Natural killer cell (primary cell): Measurements from ENCODE around the gene FOXN4. TPM values are rescaled to one million over a fixed set of nuclear protein-coding genes. Genes with fewer than 3 reads are reported as not detected.

ENCODE experiments used
- ATAC-seq, 3 donors: fragments of 150-1000 bp in 2 of 3; fragments of 200-7000 bp in 1 of 3; cut with Tn5 transposase; 1 replicate in 1 of 3; 2 replicates in 2 of 3; pipeline ENCODE4 v1.10.0; 2021; ENCODE audit warnings: mild to moderate bottlenecking in 2 of 3, moderate library complexity in 2 of 3
- DNase-seq, 2 donors: peaks; one replicate each; pipeline versions ENCODE4 v3.0.0 to v3.0.0-alpha.2; 2013 to 2021; ENCODE audit warnings: mixed read lengths in 1 of 2
- H3K27ac ChIP-seq: one replicate; pipeline ENCODE4 v1.5.1; 2013; ENCODE audit warnings: mild to moderate bottlenecking, low read length
- H3K27me3 ChIP-seq: one replicate; pipeline ENCODE4 v1.6.1; 2013; ENCODE audit warnings: low read length; ENCODE audit not compliant: control insufficient read depth, insufficient read depth
- H3K36me3 ChIP-seq: one replicate; pipeline ENCODE4 v1.6.1; 2013; ENCODE audit warnings: low read length; ENCODE audit not compliant: control insufficient read depth, insufficient read depth
- H3K4me1 ChIP-seq: one replicate; pipeline ENCODE4 v1.6.1; 2013; ENCODE audit warnings: low read length; ENCODE audit not compliant: control insufficient read depth, insufficient read depth
- H3K4me3 ChIP-seq: one replicate; pipeline ENCODE4 v1.5.1; 2013; ENCODE audit warnings: low read length
- H3K9me3 ChIP-seq: one replicate; pipeline ENCODE4 v1.6.1; 2013; ENCODE audit warnings: low read length; ENCODE audit not compliant: control insufficient read depth, insufficient read depth
- H3K27ac Mint-ChIP-seq, 2 donors: one replicate each; pipeline ENCODE4 v1.8.0; 2022; ENCODE audit warnings: mild to moderate bottlenecking in 2 of 2, mixed read lengths in 2 of 2, moderate library complexity in 1 of 2
- H3K27me3 Mint-ChIP-seq, 2 donors: one replicate each; pipeline ENCODE4 v1.8.0; 2022; ENCODE audit warnings: low read depth in 2 of 2, mixed read lengths in 2 of 2
- H3K36me3 Mint-ChIP-seq: one replicate; pipeline ENCODE4 v1.8.0; 2022; ENCODE audit warnings: mixed read lengths
- H3K4me1 Mint-ChIP-seq, 2 donors: one replicate each; pipeline ENCODE4 v1.8.0; 2022; ENCODE audit warnings: mixed read lengths in 2 of 2
- H3K4me3 Mint-ChIP-seq: one replicate; pipeline ENCODE4 v1.8.0; 2022; ENCODE audit warnings: mild to moderate bottlenecking, moderate library complexity, mixed read lengths
- H3K9me3 Mint-ChIP-seq, 2 donors: one replicate each; pipeline ENCODE4 v1.8.0; 2022; ENCODE audit warnings: mixed read lengths in 2 of 2
- CTCF ChIP-seq: fragments of 200-600 bp; IDR thresholded peaks from one replicate; pipeline ENCODE4 v1.8.0; 2022; ENCODE audit warnings: antibody characterized with exemption
- WGBS: methylation state at CpG from one replicate; pipeline ENCODE4 v1.1.7; 2013; ENCODE audit warnings: missing lambda C conversion rate; ENCODE audit not compliant: insufficient coverage; 5-methylcytosine and 5-hydroxymethylcytosine counted together
- intact Hi-C: fragments of 100-400 bp; cut with micrococcal nuclease; formaldehyde crosslinking; loops from one replicate; pipeline ENCODE4 v1.14.2; 2022
- total RNA-seq, 4 donors: library from RNA; stranded (reverse); fragments of 120-200 nt in 1 of 4; gene quantifications; one replicate each; pipeline versions ENCODE4 v1.2.3 to v1.2.4, GENCODE V29; 2013 to 2022

FOXN4 gene
- not detected for total RNA-seq
- total RNA-seq (2013): not detected

- intact Hi-C loops: no loop called here
- H3K27ac Mint-ChIP-seq: no peak within 1 kb of the TSS
- H3K4me1 Mint-ChIP-seq: peaks cover 8 to 13% of the 10 kb centered on the region in 2 donors
- H3K27me3 Mint-ChIP-seq: peaks cover 47 to 65% of the 10 kb centered on the region in 2 donors
- H3K9me3 Mint-ChIP-seq: no peaks in the 10 kb centered on the region
- 10% methylated on average over 39 of the region's 43 CpGs for WGBS
- no peaks in the 10 kb centered on the region for H3K36me3 ChIP-seq
- TF ChIP-seq CTCF: no peak
- no peak for DNase-seq
- peaks cover 9% of the 10 kb centered on the region for H3K4me1 ChIP-seq
- no peak within 1 kb of the TSS for H3K27ac ChIP-seq
- H3K4me3 ChIP-seq: no peak within 1 kb of the TSS
- no peaks in the 10 kb centered on the region for H3K9me3 ChIP-seq
- no peak for ATAC-seq
- peak within 1 kb of the TSS; percentile 89 for H3K4me3 Mint-ChIP-seq
- H3K27me3 ChIP-seq: peaks cover 27% of the 10 kb centered on the region
- H3K36me3 Mint-ChIP-seq: no peaks in the 10 kb centered on the region
Measured at GRCh38 chr12:109308534-109309380, at the start of gene FOXN4. TSS of gene FOXN4 (minus strand) at chr12:109309284. CDS start at chr12:109308321, 963 bp downstream.

- no peak for DNase-seq
Measured at GRCh38 chr12:109358154-109358869, 49.2 kb upstream of the FOXN4 start.

GRCh38 chr12:109357032-109357431 lies 47.9 kb upstream of the FOXN4 start:
- Histone ChIP-seq H3K36me3 (no peaks in the 10 kb centered on the region), H3K4me1 (no peaks in the 10 kb centered on the region), H3K9me3 (no peaks in the 10 kb centered on the region), H3K27me3 (no peaks in the 10 kb centered on the region), H3K27ac (no peak overlapping the region), H3K4me3 (no peak overlapping the region)
- DNase-seq (no peak), ATAC-seq (no peak)
- no peaks in the 10 kb centered on the region for H3K9me3 Mint-ChIP-seq
- no peak overlapping the region for H3K27ac Mint-ChIP-seq
- intact Hi-C loops: no loop called here
- H3K4me3 Mint-ChIP-seq: no peak overlapping the region
- peaks cover 0 to 7% of the 10 kb centered on the region in 2 donors for H3K4me1 Mint-ChIP-seq
- TF ChIP-seq CTCF: no peak
- 77% methylated on average over 2 of the region's 2 CpGs for WGBS
- peaks cover 10 to 43% of the 10 kb centered on the region in 2 donors for H3K27me3 Mint-ChIP-seq
- H3K36me3 Mint-ChIP-seq: no peaks in the 10 kb centered on the region

More at GRCh38 chr12:109358154-109358869, 49.2 kb upstream of the FOXN4 start:
- Histone ChIP-seq H3K36me3 (no peaks in the 10 kb centered on the region), H3K27me3 (no peaks in the 10 kb centered on the region), H3K9me3 (no peaks in the 10 kb centered on the region), H3K27ac (no peak overlapping the region), H3K4me3 (no peak overlapping the region), H3K4me1 (no peaks in the 10 kb centered on the region)
- Mint-ChIP-seq H3K27ac (no peak overlapping the region), H3K36me3 (no peaks in the 10 kb centered on the region), H3K4me3 (peak overlapping the region; percentile 6), H3K9me3 (no peaks in the 10 kb centered on the region), H3K4me1 (peaks cover 0 to 7% of the 10 kb centered on the region in 2 donors), H3K27me3 (peaks cover 5 to 36% of the 10 kb centered on the region in 2 donors)
- no peak for TF ChIP-seq CTCF
- 42% methylated on average over 9 of the region's 10 CpGs for WGBS
- ATAC-seq: no peak
- intact Hi-C loops: no loop called here
